DND-41 (cell line): ENCODE data around the gene THOC2.

ENCODE experiments used
- EZH2 ChIP-seq: IDR thresholded peaks from 3 replicates; pipeline ENCODE4 v1.6.1; 2012; ENCODE audit warnings: borderline replicate concordance, low read depth, mild to moderate bottlenecking, moderate library complexity, low read length, inconsistent platforms; ENCODE audit not compliant: severe bottlenecking
- TF ChIP-seq, protein P1 (sequence below): IDR thresholded peaks from 2 replicates; pipeline ENCODE4 v1.5.1; 2012; ENCODE audit warnings: borderline replicate concordance, low read length, moderate library complexity, mild to moderate bottlenecking; ENCODE audit not compliant: poor library complexity, severe bottlenecking; ENCODE audit errors: extremely low read depth

DNA sequence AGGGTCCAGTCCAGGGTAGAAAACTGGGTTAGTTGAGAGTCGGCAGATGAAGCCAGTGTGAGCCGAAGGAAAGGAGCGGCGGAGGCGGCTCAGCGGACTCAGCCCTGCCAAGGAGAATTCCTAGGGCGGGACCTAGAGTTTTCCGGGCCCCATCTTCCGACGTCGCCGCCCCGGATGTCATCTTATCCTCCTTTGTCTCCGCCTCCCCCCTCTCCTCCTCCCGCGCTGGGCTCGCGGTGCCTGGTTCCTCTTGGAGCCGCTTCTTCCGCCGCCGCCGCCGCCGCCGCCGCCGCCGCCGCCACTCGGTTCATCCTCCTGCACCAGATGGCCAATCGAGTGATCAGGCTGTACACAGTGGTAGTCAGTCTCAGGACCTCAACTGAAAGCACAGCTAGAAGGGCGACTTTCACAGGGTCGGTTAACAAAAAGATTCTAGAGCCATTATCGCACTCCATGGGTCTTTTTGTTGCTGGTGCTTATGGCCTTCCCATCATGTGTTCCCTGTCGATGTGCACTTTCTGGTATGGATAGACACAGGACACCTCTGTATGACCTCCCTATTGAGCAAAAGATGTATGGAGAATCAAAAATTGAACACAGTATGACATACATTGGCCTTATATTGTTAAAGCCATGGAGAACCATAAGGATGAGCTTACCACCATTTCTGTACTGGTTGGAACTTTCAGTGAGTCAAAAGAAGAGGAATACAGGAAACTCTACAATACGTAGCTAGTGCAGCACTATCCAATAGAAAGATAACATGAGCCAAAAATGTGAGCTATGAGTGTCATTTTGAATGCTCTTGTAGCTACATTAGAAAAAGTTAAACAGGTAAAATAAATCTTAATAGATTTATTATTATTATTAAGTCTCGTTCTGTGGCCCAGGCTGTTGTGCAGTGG, 32.4 kb upstream of the THOC2 start:
- TF ChIP-seq, protein P1, sequence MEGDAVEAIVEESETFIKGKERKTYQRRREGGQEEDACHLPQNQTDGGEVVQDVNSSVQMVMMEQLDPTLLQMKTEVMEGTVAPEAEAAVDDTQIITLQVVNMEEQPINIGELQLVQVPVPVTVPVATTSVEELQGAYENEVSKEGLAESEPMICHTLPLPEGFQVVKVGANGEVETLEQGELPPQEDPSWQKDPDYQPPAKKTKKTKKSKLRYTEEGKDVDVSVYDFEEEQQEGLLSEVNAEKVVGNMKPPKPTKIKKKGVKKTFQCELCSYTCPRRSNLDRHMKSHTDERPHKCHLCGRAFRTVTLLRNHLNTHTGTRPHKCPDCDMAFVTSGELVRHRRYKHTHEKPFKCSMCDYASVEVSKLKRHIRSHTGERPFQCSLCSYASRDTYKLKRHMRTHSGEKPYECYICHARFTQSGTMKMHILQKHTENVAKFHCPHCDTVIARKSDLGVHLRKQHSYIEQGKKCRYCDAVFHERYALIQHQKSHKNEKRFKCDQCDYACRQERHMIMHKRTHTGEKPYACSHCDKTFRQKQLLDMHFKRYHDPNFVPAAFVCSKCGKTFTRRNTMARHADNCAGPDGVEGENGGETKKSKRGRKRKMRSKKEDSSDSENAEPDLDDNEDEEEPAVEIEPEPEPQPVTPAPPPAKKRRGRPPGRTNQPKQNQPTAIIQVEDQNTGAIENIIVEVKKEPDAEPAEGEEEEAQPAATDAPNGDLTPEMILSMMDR: no peak
- no peak for TF ChIP-seq EZH2
